Mesenchymal stem cell (in vitro differentiated cells and primary cell): ENCODE measurements around the gene SLC5A10.
A peak's percentile ranks its signal among the peaks of the same experiment; 100 is the strongest.
"Not testable (repeated sequence)": the region's sequence is repeated elsewhere in the genome, so short reads cannot be mapped to it uniquely, and the experiment has no call there.

Experiments
- DNase-seq: peaks from one replicate; pipeline ENCODE4 v3.0.0-alpha.2; 2013
- H2AFZ ChIP-seq: one replicate; pipeline ENCODE4 v1.6.1; 2013; ENCODE audit warnings: low read depth, mild to moderate bottlenecking, control low read depth, inconsistent platforms, low read length, moderate library complexity
- H2AK5ac ChIP-seq: 2 replicates; pipeline ENCODE4 v1.6.1; 2013; ENCODE audit warnings: low read length, moderate library complexity, mild to moderate bottlenecking, inconsistent platforms; ENCODE audit not compliant: severe bottlenecking
- H2BK120ac ChIP-seq: one replicate; pipeline ENCODE4 v1.6.1; 2013; ENCODE audit warnings: low read depth, mild to moderate bottlenecking, inconsistent platforms, low read length, moderate library complexity
- H2BK12ac ChIP-seq, 2 experiments: one replicate each; pipeline ENCODE4 v1.6.1; 2013; ENCODE audit warnings: inconsistent platforms in 2 of 2, low read length in 2 of 2, mild to moderate bottlenecking in 2 of 2, moderate library complexity in 2 of 2, control low read depth in 1 of 2
- H2BK15ac ChIP-seq: one replicate; pipeline ENCODE4 v1.6.1; 2013; ENCODE audit warnings: mild to moderate bottlenecking, low read depth, inconsistent platforms; ENCODE audit not compliant: poor library complexity, severe bottlenecking
- H2BK5ac ChIP-seq: 2 replicates; pipeline ENCODE4 v1.6.1; 2013; ENCODE audit warnings: low read depth, mild to moderate bottlenecking, low read length, control low read depth, inconsistent platforms; ENCODE audit not compliant: poor library complexity, severe bottlenecking
- H3K14ac ChIP-seq, 2 experiments: one replicate each; pipeline ENCODE4 v1.6.1; 2013; ENCODE audit warnings: inconsistent platforms in 2 of 2, low read length in 2 of 2, control low read depth in 1 of 2, mild to moderate bottlenecking in 1 of 2, moderate library complexity in 1 of 2
- H3K18ac ChIP-seq, 2 experiments: one replicate each; pipeline ENCODE4 v1.6.1; 2013; ENCODE audit warnings: inconsistent platforms in 2 of 2, low read length in 2 of 2, control low read depth in 1 of 2, low read depth in 1 of 2, mild to moderate bottlenecking in 1 of 2
- H3K23ac ChIP-seq, 2 experiments: one replicate each; pipeline ENCODE4 v1.6.1; 2013; ENCODE audit warnings: inconsistent platforms in 2 of 2, low read length in 2 of 2, mild to moderate bottlenecking in 2 of 2, moderate library complexity in 2 of 2, control low read depth in 1 of 2
- H3K27ac ChIP-seq: 2 replicates; pipeline ENCODE4 v1.5.1; 2013; ENCODE audit warnings: mild to moderate bottlenecking, moderate library complexity, low read length, control low read depth, inconsistent platforms; ENCODE audit not compliant: poor library complexity, severe bottlenecking
- H3K27me3 ChIP-seq, 2 experiments: 2 replicates each; pipeline versions ENCODE4 v1.6.1 to v1.7.0; 2013; ENCODE audit warnings: low read length in 2 of 2, mild to moderate bottlenecking in 2 of 2, moderate library complexity in 2 of 2, control low read depth in 1 of 2, inconsistent platforms in 1 of 2; ENCODE audit not compliant: control insufficient read depth in 1 of 2, insufficient read depth in 1 of 2
- H3K36me3 ChIP-seq, 2 experiments: 2 replicates each; pipeline versions ENCODE4 v1.6.1 to v1.7.0; 2013; ENCODE audit warnings: low read length in 2 of 2, control low read depth in 1 of 2, inconsistent platforms in 1 of 2, low read depth in 1 of 2, mild to moderate bottlenecking in 1 of 2; ENCODE audit not compliant: insufficient read depth in 2 of 2, control insufficient read depth in 1 of 2
- H3K4ac ChIP-seq, 2 experiments: one replicate each; pipeline ENCODE4 v1.6.1; 2013; ENCODE audit warnings: inconsistent platforms in 2 of 2, low read length in 2 of 2, mild to moderate bottlenecking in 2 of 2, moderate library complexity in 2 of 2, control low read depth in 1 of 2, low read depth in 1 of 2
- H3K4me1 ChIP-seq: 2 replicates; pipeline ENCODE4 v1.6.1; 2013; ENCODE audit warnings: low read depth, low read length, control low read depth; ENCODE audit not compliant: control insufficient read depth, insufficient read depth
- H3K4me2 ChIP-seq: 2 replicates; pipeline ENCODE4 v1.6.1; 2013; ENCODE audit warnings: low read length, mild to moderate bottlenecking, inconsistent platforms; ENCODE audit not compliant: poor library complexity, severe bottlenecking
- H3K4me3 ChIP-seq, 2 experiments: 2 replicates each; pipeline versions ENCODE4 v1.5.1 to v1.7.0; 2013; ENCODE audit warnings: low read length in 2 of 2, mild to moderate bottlenecking in 2 of 2, control low read depth in 1 of 2, low read depth in 1 of 2; ENCODE audit not compliant: insufficient read depth in 1 of 2
- H3K79me1 ChIP-seq: replicated peaks from 2 replicates; pipeline ENCODE4 v1.6.1; 2013; ENCODE audit warnings: mild to moderate bottlenecking, control low read depth, low read length, inconsistent platforms; ENCODE audit not compliant: poor library complexity, severe bottlenecking
- H3K9ac ChIP-seq: 2 replicates; pipeline ENCODE4 v1.7.0; 2013; ENCODE audit warnings: mild to moderate bottlenecking, low read length, moderate library complexity
- H3K9me3 ChIP-seq: 2 replicates; pipeline ENCODE4 v1.7.0; 2013; ENCODE audit warnings: mild to moderate bottlenecking, low read length; ENCODE audit not compliant: control insufficient read depth
- H4K8ac ChIP-seq: one replicate; pipeline ENCODE4 v1.6.1; 2013; ENCODE audit warnings: inconsistent platforms, mild to moderate bottlenecking, low read length, moderate library complexity
- H4K91ac ChIP-seq: one replicate; pipeline ENCODE4 v1.6.1; 2013; ENCODE audit warnings: mild to moderate bottlenecking, low read length, inconsistent platforms
- WGBS: methylation state at CpG from one replicate; pipeline ENCODE4 v1.1.7; 2013; ENCODE audit warnings: mixed read lengths; 5-methylcytosine and 5-hydroxymethylcytosine counted together

The SLC5A10 gene

DNA sequence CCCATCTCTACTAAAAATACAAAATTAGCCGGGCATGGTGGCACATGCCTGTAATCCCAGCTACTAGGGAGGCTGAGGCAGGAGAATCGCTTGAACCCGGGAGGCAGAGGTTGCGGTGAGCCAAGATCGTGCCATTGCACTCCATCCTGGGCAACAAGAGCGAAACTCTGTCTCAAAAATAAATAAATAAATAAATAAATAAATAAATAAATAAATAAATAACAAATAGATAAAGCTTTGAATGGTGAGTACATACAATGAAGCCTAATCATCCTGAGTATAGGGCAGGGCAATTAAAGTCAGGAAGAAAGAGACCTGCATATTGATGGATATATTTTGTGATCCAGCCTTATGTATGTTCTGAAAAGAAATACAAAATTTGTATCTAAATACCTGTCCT lies 4.1 kb downstream of the SLC5A10 start:
- not testable (repeated sequence) for H3K4me2 ChIP-seq
- no CpG with 5 or more reads among the region's 6 CpGs for WGBS

GRCh38 chr17:18956581-18956980 lies 4.6 kb downstream of the SLC5A10 start:
- H3K9ac ChIP-seq = no peak overlapping the region
- no peaks in the 10 kb centered on the region for H3K79me1 ChIP-seq
- H2BK5ac ChIP-seq = no peak overlapping the region
- H2BK15ac ChIP-seq = no peak overlapping the region
- WGBS = 75% methylated on average over 3 of the region's 3 CpGs
- H3K9me3 ChIP-seq = no peaks in the 10 kb centered on the region
- H3K36me3 ChIP-seq = no peaks in the 10 kb centered on the region
- DNase-seq = no peak
- no peak overlapping the region for H3K4ac ChIP-seq
- H2BK120ac ChIP-seq = no peak overlapping the region
- H3K23ac ChIP-seq = no peak overlapping the region
- H3K18ac ChIP-seq = no peak overlapping the region
- no peak overlapping the region for H4K8ac ChIP-seq
- H4K91ac ChIP-seq = no peak overlapping the region
- H2BK12ac ChIP-seq = no peak overlapping the region
- H3K4me2 ChIP-seq = no peak overlapping the region
- H3K14ac ChIP-seq = no peak overlapping the region
- H3K4me1 ChIP-seq = peaks cover 27% of the 10 kb centered on the region
- no peak overlapping the region for H3K27ac ChIP-seq
- H3K4me3 ChIP-seq = no peak overlapping the region
- peaks cover 0 to 15% of the 10 kb centered on the region in 2 experiments for H3K27me3 ChIP-seq
- H2AK5ac ChIP-seq = no peak overlapping the region
- H2AFZ ChIP-seq = no peak overlapping the region

More for the DNA sequence above, 4.1 kb downstream of the SLC5A10 start:
- H3K14ac ChIP-seq, H2BK15ac ChIP-seq, H2BK120ac ChIP-seq, H2BK5ac ChIP-seq, H3K79me1 ChIP-seq, H3K18ac ChIP-seq, H2BK12ac ChIP-seq, H3K9me3 ChIP-seq, H2AK5ac ChIP-seq, H4K8ac ChIP-seq, H3K36me3 ChIP-seq, H3K4me3 ChIP-seq, H3K23ac ChIP-seq, H3K4ac ChIP-seq, H4K91ac ChIP-seq, DNase-seq, H3K9ac ChIP-seq, H3K27ac ChIP-seq, H2AFZ ChIP-seq: not testable (repeated sequence)
- H3K4me1 ChIP-seq = peaks cover 29% of the 10 kb centered on the region
- peaks cover 0 to 20% of the 10 kb centered on the region in 2 experiments for H3K27me3 ChIP-seq

GRCh38 chr17:18957831-18958230 lies 5.9 kb downstream of the SLC5A10 start:
- Histone ChIP-seq H3K4ac (no peak overlapping the region), H2BK15ac (no peak overlapping the region), H3K9me3 (no peaks in the 10 kb centered on the region), H2AK5ac (no peak overlapping the region), H4K8ac (no peak overlapping the region), H2AFZ (no peak overlapping the region), H2BK12ac (no peak overlapping the region), H3K9ac (no peak overlapping the region), H4K91ac (no peak overlapping the region), H3K18ac (no peak overlapping the region), H3K4me1 (peaks cover 27% of the 10 kb centered on the region), H2BK5ac (no peak overlapping the region), H3K36me3 (no peaks in the 10 kb centered on the region), H3K14ac (no peak overlapping the region), H3K4me2 (no peak overlapping the region), H3K27ac (no peak overlapping the region), H3K27me3 (peaks cover 0 to 7% of the 10 kb centered on the region in 2 experiments), H3K79me1 (no peaks in the 10 kb centered on the region), H3K23ac (no peak overlapping the region), H2BK120ac (no peak overlapping the region), H3K4me3 (no peak overlapping the region)
- 88% methylated on average over 4 of the region's 4 CpGs for WGBS
- no peak for DNase-seq

DNA sequence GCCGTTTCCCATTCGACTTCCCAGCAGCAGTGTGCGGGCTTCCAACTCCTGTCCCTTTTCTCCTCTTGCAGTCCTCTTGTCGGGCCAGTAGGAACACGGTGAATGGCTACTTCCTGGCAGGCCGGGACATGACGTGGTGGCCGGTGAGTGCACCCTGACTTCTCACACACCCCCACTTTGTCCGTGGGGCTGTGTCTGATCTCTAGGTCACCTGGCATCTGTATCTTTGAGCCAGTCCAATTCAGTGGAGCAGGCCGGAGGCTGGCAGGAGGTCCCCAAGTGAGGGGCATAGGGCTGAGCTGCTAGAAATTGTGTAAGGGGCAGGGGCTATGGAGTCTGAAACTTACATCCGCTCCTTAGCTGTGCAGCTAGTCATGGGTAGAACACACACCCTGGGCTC lies 6.6 kb downstream of the SLC5A10 start:
- Histone ChIP-seq H2BK15ac (no peak overlapping the region), H3K4ac (no peak overlapping the region), H3K14ac (no peak overlapping the region), H3K79me1 (no peaks in the 10 kb centered on the region), H3K4me1 (peaks cover 31% of the 10 kb centered on the region), H3K9ac (no peak overlapping the region), H2AFZ (no peak overlapping the region), H3K36me3 (no peaks in the 10 kb centered on the region), H3K4me2 (peak overlapping the region; percentile 24), H2BK120ac (no peak overlapping the region), H3K27me3 (peaks cover 0 to 7% of the 10 kb centered on the region in 2 experiments), H2AK5ac (peak overlapping the region; percentile 12), H3K9me3 (no peaks in the 10 kb centered on the region), H2BK5ac (no peak overlapping the region), H2BK12ac (no peak overlapping the region), H3K18ac (no peak overlapping the region), H4K91ac (no peak overlapping the region), H3K4me3 (no peak overlapping the region), H3K23ac (peak overlapping the region in 1 of 2 experiments; percentile 23), H4K8ac (peak overlapping the region; percentile 27), H3K27ac (no peak overlapping the region)
- 96% methylated on average over 10 of the region's 11 CpGs for WGBS
- no peak for DNase-seq
